VCaP (cell line): Measurements from ENCODE around the gene ZNF592.

Source experiments
- H3K27ac ChIP-seq: fragments of 450-650 bp; 2 replicates; pipeline ENCODE4 v1.5.1; 2017
- CTCF ChIP-seq: fragments of 450-650 bp; conservative IDR thresholded peaks from 2 replicates; pipeline ENCODE4 v1.5.1; 2017; ENCODE audit warnings: mild to moderate bottlenecking, moderate library complexity

The ZNF592 gene

GRCh38 chr15:84782346-84782745, 34.0 kb downstream of the ZNF592 start:
- no peak for TF ChIP-seq CTCF

DNA sequence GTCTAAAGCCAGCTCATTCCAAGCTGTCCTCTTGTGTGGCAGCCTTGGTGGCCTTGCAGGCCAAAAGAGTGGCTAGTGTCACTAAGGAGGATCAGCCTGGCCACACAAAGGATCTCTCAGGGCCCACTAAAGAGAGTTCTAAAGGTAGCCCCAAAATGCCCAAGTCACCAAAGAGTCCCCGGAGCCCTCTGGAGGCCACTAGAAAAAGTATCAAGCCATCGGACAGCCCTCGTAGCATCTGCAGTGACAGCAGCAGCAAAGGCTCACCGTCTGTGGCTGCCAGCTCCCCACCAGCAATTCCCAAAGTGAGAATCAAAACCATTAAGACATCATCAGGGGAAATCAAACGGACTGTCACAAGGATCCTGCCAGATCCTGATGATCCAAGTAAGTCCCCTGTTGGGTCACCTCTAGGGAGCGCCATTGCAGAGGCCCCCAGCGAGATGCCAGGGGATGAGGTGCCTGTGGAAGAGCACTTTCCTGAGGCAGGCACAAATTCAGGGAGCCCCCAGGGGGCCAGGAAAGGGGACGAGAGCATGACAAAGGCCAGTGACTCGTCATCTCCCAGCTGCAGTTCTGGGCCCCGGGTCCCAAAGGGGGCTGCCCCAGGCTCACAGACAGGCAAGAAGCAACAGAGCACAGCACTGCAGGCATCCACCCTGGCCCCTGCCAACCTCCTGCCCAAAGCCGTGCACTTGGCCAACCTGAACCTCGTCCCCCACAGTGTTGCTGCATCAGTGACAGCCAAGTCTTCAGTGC, 35.3 kb downstream of the ZNF592 start:
- H3K27ac ChIP-seq = no peak overlapping the region
- no peak for TF ChIP-seq CTCF

More at GRCh38 chr15:84782346-84782745, 34.0 kb downstream of the ZNF592 start:
- H3K27ac ChIP-seq = no peak overlapping the region

DNA sequence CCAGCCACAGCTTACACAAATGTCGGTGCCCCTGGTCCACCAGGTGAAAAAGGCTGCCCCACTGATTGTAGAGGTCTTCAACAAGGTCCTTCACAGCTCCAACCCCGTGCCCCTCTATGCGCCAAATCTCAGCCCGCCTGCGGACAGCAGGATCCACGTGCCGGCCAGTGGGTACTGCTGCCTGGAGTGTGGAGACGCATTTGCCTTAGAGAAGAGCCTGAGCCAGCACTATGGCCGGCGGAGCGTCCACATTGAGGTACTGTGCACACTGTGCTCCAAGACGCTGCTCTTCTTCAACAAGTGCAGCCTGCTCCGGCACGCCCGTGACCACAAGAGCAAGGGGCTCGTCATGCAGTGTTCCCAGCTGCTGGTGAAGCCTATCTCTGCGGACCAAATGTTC, 35.9 kb downstream of the ZNF592 start:
- no peak overlapping the region for H3K27ac ChIP-seq

GRCh38 chr15:84785053-84785452, 36.7 kb downstream of the ZNF592 start:
- no peak for TF ChIP-seq CTCF
- no peak overlapping the region for H3K27ac ChIP-seq

More for the DNA sequence above, 35.9 kb downstream of the ZNF592 start:
- TF ChIP-seq CTCF = no peak

GRCh38 chr15:84788500-84788899, 40.1 kb downstream of the ZNF592 start:
- H3K27ac ChIP-seq = no peak overlapping the region
- no peak for TF ChIP-seq CTCF

DNA sequence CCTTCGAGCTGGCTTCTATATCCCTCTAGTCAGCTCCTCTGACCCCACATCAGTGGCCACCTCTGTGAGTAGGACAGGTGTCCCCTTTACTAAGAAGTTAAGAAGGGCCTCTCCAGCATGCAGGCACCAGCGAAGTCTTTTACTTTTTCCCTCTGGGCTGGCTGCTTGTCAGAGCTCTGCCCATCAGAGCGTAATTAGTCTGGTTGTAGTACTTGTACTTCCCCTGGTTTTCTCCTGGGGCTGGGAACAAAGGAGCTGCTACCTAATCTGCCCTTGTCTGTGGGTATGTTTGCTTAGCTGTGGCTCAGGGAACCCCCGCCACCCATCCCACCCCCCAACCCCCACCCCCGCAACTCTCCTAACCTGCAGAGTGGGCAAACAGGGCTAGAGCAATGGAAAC, 41.4 kb downstream of the ZNF592 start:
- no peak for TF ChIP-seq CTCF
- no peak overlapping the region for H3K27ac ChIP-seq

DNA sequence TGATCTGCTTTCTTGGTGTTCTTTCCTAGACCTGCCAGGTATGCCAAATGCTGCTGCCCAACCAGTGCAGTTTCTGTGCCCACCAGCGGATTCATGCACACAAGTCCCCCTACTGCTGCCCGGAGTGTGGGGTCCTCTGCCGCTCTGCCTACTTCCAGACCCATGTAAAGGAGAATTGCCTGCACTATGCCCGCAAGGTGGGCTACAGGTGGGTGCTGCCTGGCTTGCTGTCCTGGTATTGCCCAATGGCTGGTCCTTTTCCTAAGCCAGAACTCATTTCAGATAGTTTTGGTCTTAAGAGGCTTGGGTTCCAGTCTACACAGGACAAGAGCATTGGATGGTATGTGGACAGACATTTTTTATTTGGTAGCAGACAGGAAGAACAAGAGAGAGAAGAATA, 42.3 kb downstream of the ZNF592 start:
- TF ChIP-seq CTCF = no peak
- H3K27ac ChIP-seq = no peak overlapping the region
